WTC11 (cell line): ENCODE results near the gene CKM.

ENCODE experiments used
- ATF3 ChIP-seq: sonication (generic); formaldehyde crosslinking; conservative IDR thresholded peaks from 2 replicates; pipeline ENCODE4 v1.8.1; 2022; ENCODE audit warnings: mild to moderate bottlenecking, missing genetic modification reagents
- CDX4 ChIP-seq: fragments of 250-450 bp; sonication (Bioruptor Pico); IDR thresholded peaks from 2 replicates; pipeline ENCODE4 v1.9.0; 2021; ENCODE audit warnings: moderate library complexity, mild to moderate bottlenecking, inconsistent platforms, borderline replicate concordance
- CREB1 ChIP-seq: sonication (generic); formaldehyde crosslinking; IDR thresholded peaks from 2 replicates; pipeline ENCODE4 v1.8.0; 2023; ENCODE audit warnings: mild to moderate bottlenecking, missing genetic modification reagents
- CTCF ChIP-seq: fragments of 200-600 bp; IDR thresholded peaks from 2 replicates; pipeline ENCODE4 v1.8.0; 2022; ENCODE audit warnings: antibody characterized with exemption
- FOXK1 ChIP-seq: sonication (generic); formaldehyde crosslinking; IDR thresholded peaks from 2 replicates; pipeline ENCODE4 v1.8.0; 2022; ENCODE audit warnings: mild to moderate bottlenecking, moderate library complexity, missing genetic modification reagents
- FOXP1 ChIP-seq: sonication (generic); formaldehyde crosslinking; IDR thresholded peaks from 2 replicates; pipeline ENCODE4 v1.8.0; 2022; ENCODE audit warnings: missing genetic modification reagents, mild to moderate bottlenecking, moderate library complexity, borderline replicate concordance
- IRF1 ChIP-seq: sonication (generic); formaldehyde crosslinking; IDR thresholded peaks from 2 replicates; pipeline ENCODE4 v1.8.0; 2023; ENCODE audit warnings: missing genetic modification reagents
- JUN ChIP-seq: sonication (generic); formaldehyde crosslinking; IDR thresholded peaks from 2 replicates; pipeline ENCODE4 v1.8.0; 2023; ENCODE audit warnings: mild to moderate bottlenecking, missing genetic modification reagents
- NR1H2 ChIP-seq: sonication (generic); formaldehyde crosslinking; IDR thresholded peaks from 2 replicates; pipeline ENCODE4 v1.9.0; 2021; ENCODE audit warnings: mild to moderate bottlenecking, moderate library complexity, missing genetic modification reagents
- SP1 ChIP-seq: sonication (generic); formaldehyde crosslinking; conservative IDR thresholded peaks from 2 replicates; pipeline ENCODE4 v1.8.1; 2022; ENCODE audit warnings: missing genetic modification reagents
- USF2 ChIP-seq: sonication (generic); formaldehyde crosslinking; IDR thresholded peaks from 2 replicates; pipeline ENCODE4 v1.8.1; 2023; ENCODE audit warnings: mild to moderate bottlenecking, missing genetic modification reagents, moderate library complexity
- ZBTB21 ChIP-seq: sonication (generic); formaldehyde crosslinking; IDR thresholded peaks from 2 replicates; pipeline ENCODE4 v1.8.1; 2023; ENCODE audit warnings: mild to moderate bottlenecking, missing genetic modification reagents, borderline replicate concordance
- ZNF281 ChIP-seq: sonication (generic); formaldehyde crosslinking; IDR thresholded peaks from 2 replicates; pipeline ENCODE4 v1.8.0; 2023; ENCODE audit warnings: mild to moderate bottlenecking, missing genetic modification reagents
- ZNF416 ChIP-seq: fragments of 250-450 bp; sonication (Bioruptor Pico); IDR thresholded peaks from 2 replicates; pipeline ENCODE4 v1.9.0; 2021; ENCODE audit warnings: mild to moderate bottlenecking, inconsistent platforms

GRCh38 chr19:45336696-45337251, 14.1 kb upstream of the CKM start:
- no peak for TF ChIP-seq ZNF281 (CRISPR knock-in tag)
- TF ChIP-seq USF2 (CRISPR knock-in tag) = no peak
- no peak for TF ChIP-seq SP1
- no peak for TF ChIP-seq JUN (CRISPR knock-in tag)
- no peak for TF ChIP-seq CREB1 (CRISPR knock-in tag)
- TF ChIP-seq CTCF = no peak
- TF ChIP-seq CDX4 (CRISPR knock-in tag) = no peak
- no peak for TF ChIP-seq NR1H2 (CRISPR knock-in tag)
- TF ChIP-seq ZNF416 (CRISPR knock-in tag) = no peak
- no peak for TF ChIP-seq FOXK1 (CRISPR knock-in tag)
- TF ChIP-seq IRF1 (CRISPR knock-in tag) = no peak
- TF ChIP-seq FOXP1 = no peak
- TF ChIP-seq ZBTB21 = no peak
- TF ChIP-seq ATF3 (CRISPR knock-in tag) = no peak
